ENCODE results near the gene SP140. TPM values are rescaled to one million over a fixed set of nuclear protein-coding genes. Genes with fewer than 3 reads are reported as not detected.
"Not testable (repeated sequence)": the region's sequence is repeated elsewhere in the genome, so short reads cannot be mapped to it uniquely, and the experiment has no call there.

Gene SP140
- polyA plus RNA-seq, 1 experiment, result 0.29 TPM

GRCh38 chr2:230305416-230306275, 80.1 kb downstream of the SP140 start:
- no peak for DNase-seq (ENCODE audit: low read depth)
- no peak for TF ChIP-seq CTCF (IDR thresholded peaks at IDR 0.05; ENCODE audit: insufficient read depth, low read depth, low read length)
- Histone ChIP-seq H3K4me3 (ENCODE audit: low read depth, low read length) (no peak overlapping the region), H3K36me3 (ENCODE audit: control insufficient read depth, insufficient read depth, low read length) (no peaks in the 10 kb centered on the region), H3K27me3 (ENCODE audit: control insufficient read depth, insufficient read depth, low read length) (no peaks in the 10 kb centered on the region)
- CTCF ChIA-PET, result no interaction called here
- POLR2A ChIA-PET, result no interaction called here

GRCh38 chr2:230306474-230306873, 80.9 kb downstream of the SP140 start:
- ChIA-PET CTCF (no interaction called here), POLR2A (no interaction called here)
- TF ChIP-seq CTCF (IDR thresholded peaks at IDR 0.05; ENCODE audit: insufficient read depth, low read depth, low read length), result no peak
- DNase-seq (ENCODE audit: low read depth), result no peak
- H3K27me3 ChIP-seq (ENCODE audit: control insufficient read depth, insufficient read depth, low read length), result no peaks in the 10 kb centered on the region
- H3K4me3 ChIP-seq (ENCODE audit: low read depth, low read length), result no peak overlapping the region
- H3K36me3 ChIP-seq (ENCODE audit: control insufficient read depth, insufficient read depth, low read length), result no peaks in the 10 kb centered on the region

- TF ChIP-seq CTCF (IDR thresholded peaks at IDR 0.05; ENCODE audit: insufficient read depth, low read depth, low read length), result no peak
- H3K27me3 ChIP-seq (ENCODE audit: control insufficient read depth, insufficient read depth, low read length), result no peaks in the 10 kb centered on the region
- ChIA-PET POLR2A (no interaction called here), CTCF (no interaction called here)
- no peaks in the 10 kb centered on the region for H3K36me3 ChIP-seq (ENCODE audit: control insufficient read depth, insufficient read depth, low read length)
- H3K4me3 ChIP-seq (ENCODE audit: low read depth, low read length), result no peak overlapping the region
- no peak for DNase-seq (ENCODE audit: low read depth)
These were observed 81.9 kb downstream of the SP140 start for GRCh38 chr2:230307485-230307884.

- Histone ChIP-seq H3K36me3 (ENCODE audit: control insufficient read depth, insufficient read depth, low read length) (no peaks in the 10 kb centered on the region), H3K4me3 (ENCODE audit: low read depth, low read length) (no peak overlapping the region), H3K27me3 (ENCODE audit: control insufficient read depth, insufficient read depth, low read length) (no peaks in the 10 kb centered on the region)
- no peak for DNase-seq (ENCODE audit: low read depth)
- no peak for TF ChIP-seq CTCF (IDR thresholded peaks at IDR 0.05; ENCODE audit: insufficient read depth, low read depth, low read length)
- ChIA-PET CTCF (no interaction called here), POLR2A (no interaction called here)
These were observed 83.0 kb downstream of the SP140 start for GRCh38 chr2:230308402-230309000.

- DNase-seq (ENCODE audit: low read depth); CTCF ChIA-PET; H3K36me3 ChIP-seq (ENCODE audit: control insufficient read depth, insufficient read depth, low read length); H3K27me3 ChIP-seq (ENCODE audit: control insufficient read depth, insufficient read depth, low read length); POLR2A ChIA-PET; H3K4me3 ChIP-seq (ENCODE audit: low read depth, low read length): not testable (repeated sequence)
These were observed 85.3 kb downstream of the SP140 start for GRCh38 chr2:230310792-230311191.

GRCh38 chr2:230311634-230312033, 86.1 kb downstream of the SP140 start:
- DNase-seq (ENCODE audit: low read depth); POLR2A ChIA-PET; H3K4me3 ChIP-seq (ENCODE audit: low read depth, low read length); CTCF ChIA-PET; H3K27me3 ChIP-seq (ENCODE audit: control insufficient read depth, insufficient read depth, low read length); H3K36me3 ChIP-seq (ENCODE audit: control insufficient read depth, insufficient read depth, low read length): not testable (repeated sequence)
